Endothelial cell of umbilical vein (primary cell): Measurements from ENCODE around the gene CA4. TPM values are rescaled to one million over a fixed set of nuclear protein-coding genes. Genes with fewer than 3 reads are reported as not detected.
A peak's percentile ranks its signal among the peaks of the same experiment; 100 is the strongest.

ENCODE experiments used
- BruUV-seq: library from RNA; stranded (reverse); fragments of 400-500 nt; replicated peaks from 2 replicates; lab custom pipeline; 2021; lab: Mats Ljungman, UMichigan
- CTCF ChIA-PET: fragments of 300-600, 350-600 bp; sonication (Branson Sonifier 250); formaldehyde crosslinking; loops from one replicate; lab custom pipeline; 2021; ENCODE audit warnings: antibody characterized with exemption, inconsistent platforms; lab: Charles Lee
- POLR2A ChIA-PET: fragments of 300-600, 350-600 bp; sonication (Branson Sonifier 250); formaldehyde crosslinking; loops from one replicate; lab custom pipeline; 2021; ENCODE audit warnings: antibody characterized with exemption, inconsistent platforms; lab: Charles Lee
- DNase-seq: peaks from one replicate; pipeline ENCODE4 v3.0.0-alpha.2; 2011; ENCODE audit warnings: low read depth, low spot score
- FAIRE-seq: peaks from 2 replicates; lab custom pipeline; 2011; peaks lifted over from hg19 to GRCh38; lab: Jason Lieb, UNC
- H2AFZ ChIP-seq: 2 replicates; pipeline ENCODE4 v1.6.0; 2012; ENCODE audit warnings: low read depth, low read length, control low read depth, inconsistent platforms
- H3K27ac ChIP-seq: 2 replicates; pipeline ENCODE4 v1.5.1; 2011; ENCODE audit warnings: low read depth, mild to moderate bottlenecking, control low read depth, low read length, moderate library complexity; ENCODE audit not compliant: insufficient read depth
- H3K27me3 ChIP-seq, 2 experiments: 2 replicates each; pipeline versions ENCODE4 v1.6.0 to v1.6.1; 2011; ENCODE audit warnings: low read length in 2 of 2, mixed read lengths in 1 of 2; ENCODE audit not compliant: control insufficient read depth in 2 of 2, insufficient read depth in 2 of 2
- H3K36me3 ChIP-seq, 2 experiments: 2 replicates in 1 of 2; 3 replicates in 1 of 2; pipeline ENCODE4 v1.5.1; 2011; ENCODE audit warnings: low read length in 2 of 2, mild to moderate bottlenecking in 1 of 2, moderate library complexity in 1 of 2; ENCODE audit not compliant: control insufficient read depth in 2 of 2, insufficient read depth in 2 of 2; ENCODE audit errors: extremely low read depth in 1 of 2
- H3K4me1 ChIP-seq: 3 replicates; pipeline ENCODE4 v1.5.1; 2011; ENCODE audit warnings: mild to moderate bottlenecking, low read length; ENCODE audit not compliant: control insufficient read depth, insufficient read depth; ENCODE audit errors: extremely low read depth
- H3K4me2 ChIP-seq: 2 replicates; pipeline ENCODE4 v1.6.1; 2011; ENCODE audit warnings: low read length, control low read depth, mixed read lengths; ENCODE audit not compliant: insufficient read depth
- H3K4me3 ChIP-seq, 3 experiments: fragments of 200-600 bp in 1 of 3; sonication (generic), shearing (Covaris generic) in 1 of 3; replicated peaks in 1 of 3; 2 replicates each; pipeline ENCODE4 v1.5.1; 2011 to 2016; ENCODE audit warnings: control low read depth in 3 of 3, low read length in 3 of 3, mild to moderate bottlenecking in 2 of 3, inconsistent platforms in 1 of 3, low read depth in 1 of 3, moderate library complexity in 1 of 3; ENCODE audit not compliant: insufficient read depth in 1 of 3
- H3K79me2 ChIP-seq: 2 replicates; pipeline ENCODE4 v1.6.0; 2012; ENCODE audit warnings: low read length, inconsistent platforms; ENCODE audit not compliant: control insufficient read depth, insufficient read depth
- H3K9ac ChIP-seq: replicated peaks from 2 replicates; pipeline ENCODE3; 2011; ENCODE audit warnings: low read length, control low read depth; ENCODE audit not compliant: insufficient read depth; ENCODE audit errors: extremely low read depth
- H3K9me1 ChIP-seq: replicated peaks from 3 replicates; pipeline ENCODE4 v1.6.0; 2011; ENCODE audit warnings: mild to moderate bottlenecking, low read length; ENCODE audit not compliant: control insufficient read depth, insufficient read depth; ENCODE audit errors: extremely low read depth
- H3K9me3 ChIP-seq: replicated peaks from 2 replicates; pipeline ENCODE4 v1.5.1; 2012; ENCODE audit warnings: low read length, inconsistent platforms; ENCODE audit not compliant: control insufficient read depth, insufficient read depth
- H4K20me1 ChIP-seq: replicated peaks from 2 replicates; pipeline ENCODE3; 2011; ENCODE audit warnings: mild to moderate bottlenecking, low read length; ENCODE audit not compliant: control insufficient read depth, insufficient read depth; ENCODE audit errors: extremely low read depth
- EZH2 ChIP-seq: IDR thresholded peaks from 2 replicates; pipeline ENCODE4 v1.6.1; 2012; ENCODE audit warnings: borderline replicate concordance, low read depth, mild to moderate bottlenecking, moderate library complexity, low read length, inconsistent platforms; ENCODE audit not compliant: severe bottlenecking
- GATA2 ChIP-seq: IDR thresholded peaks from 2 replicates; pipeline ENCODE4 v1.7.0; 2011; ENCODE audit warnings: low read depth, mild to moderate bottlenecking, moderate library complexity, mixed read lengths, low read length; ENCODE audit not compliant: insufficient read length, insufficient read depth
- dilution Hi-C: fragments of 300-500 bp; cut with MboI; formaldehyde crosslinking; loops from one replicate; pipeline ENCODE4 v1.15.0; 2019; ENCODE audit warnings: low sequenced_read_pairs; ENCODE audit not compliant: extremely low pct_ligation_motif_present
- intact Hi-C: fragments of 100-400 bp; cut with micrococcal nuclease; formaldehyde crosslinking; loops from one replicate; pipeline ENCODE4 v1.10.0; 2022
- polyA plus RNA-seq, 4 experiments: library from polyadenylated mRNA; depleted of rRNA in 3 of 4; stranded (reverse) in 3 of 4; unstranded in 1 of 4; fragments of >200 nt; gene quantifications; 2 replicates each; pipeline versions ENCODE4 v1.2.1 to v1.2.3, GENCODE V29; 2011 to 2012; ENCODE audit warnings: missing spikeins in 1 of 4
- total RNA-seq: library from RNA; stranded (reverse); gene quantifications from 2 replicates; pipeline ENCODE4 v1.2.3, GENCODE V29; 2021
- TF ChIP-seq, protein P1 (sequence below), 2 donors: IDR thresholded peaks; 1 replicate in 1 of 2; 2 replicates in 1 of 2; pipeline ENCODE4 v1.5.1; 2011; ENCODE audit warnings: low read length in 2 of 2, mild to moderate bottlenecking in 2 of 2, moderate library complexity in 2 of 2, control low read depth in 1 of 2, inconsistent platforms in 1 of 2, low read depth in 1 of 2; ENCODE audit not compliant: insufficient read depth in 1 of 2; ENCODE audit errors: extremely low read depth in 1 of 2

CA4 gene
- total and polyA plus RNA-seq, 2 donors (not counting 3 experiments of a cell fraction or from before 2014, with no cell fraction given): 0.17 to 0.29 TPM

DNA sequence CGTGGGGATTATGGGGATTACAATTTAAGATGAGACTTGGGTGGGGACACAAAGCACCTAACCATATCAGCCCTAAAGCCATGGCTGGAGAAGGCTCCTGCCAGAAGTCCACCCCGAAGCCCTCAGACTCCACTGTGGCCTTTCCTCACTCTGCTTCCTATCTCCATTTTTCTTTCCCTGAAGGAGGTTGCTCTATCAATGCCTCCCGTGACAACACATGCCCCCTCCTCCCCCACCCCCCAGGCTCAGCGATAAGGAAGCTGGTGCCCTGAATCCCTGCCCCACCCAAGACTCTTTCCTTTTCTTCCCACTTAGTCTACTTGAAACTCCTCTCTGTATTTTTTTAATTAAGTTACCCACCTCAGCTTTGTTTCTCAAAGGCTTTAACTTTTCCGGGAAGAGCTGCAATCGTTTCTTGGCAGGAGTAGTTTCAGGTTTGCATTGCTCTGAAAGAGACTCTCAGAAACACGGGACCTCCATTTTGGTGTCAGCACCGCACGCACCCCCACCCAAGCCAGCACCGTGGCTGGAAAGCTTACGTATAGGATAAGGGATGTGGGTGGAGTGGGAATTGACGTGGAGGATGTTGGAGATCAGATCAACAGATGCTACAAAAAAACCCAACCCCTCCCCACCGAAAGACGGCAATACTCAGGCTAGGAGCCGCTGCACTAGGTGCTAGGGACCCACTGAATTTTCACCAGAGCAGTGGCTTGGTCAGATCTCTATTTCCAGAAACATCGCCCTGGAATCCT lies 15.2 kb upstream of the CA4 start:
- H3K4me1 ChIP-seq: peaks cover 4% of the 10 kb centered on the region
- peaks cover 2% of the 10 kb centered on the region for H3K79me2 ChIP-seq
- BruUV-seq: no TSS peak
- H3K27me3 ChIP-seq: peaks cover 18 to 19% of the 10 kb centered on the region in 2 experiments
- peak overlapping the region; percentile 52 to 83 (median 59) for H3K4me3 ChIP-seq
- peak overlapping the region; percentile 80 for H3K4me2 ChIP-seq
- FAIRE-seq (peak; percentile 66), DNase-seq (peak; percentile 70)
- H3K27ac ChIP-seq: peak overlapping the region; percentile 50
- H3K36me3 ChIP-seq: peaks cover 2% of the 10 kb centered on the region in 2 experiments
- intact Hi-C loops (no loop called here), dilution Hi-C loops (no loop called here)
- H3K9me3 ChIP-seq: no peaks in the 10 kb centered on the region
- POLR2A ChIA-PET: no interaction called here
- CTCF ChIA-PET: no interaction called here
- no peaks in the 10 kb centered on the region for H3K9me1 ChIP-seq
- H2AFZ ChIP-seq: peak overlapping the region; percentile 73
- peak overlapping the region; percentile 74 for H3K9ac ChIP-seq
- TF ChIP-seq GATA2 (peak; percentile 39), EZH2 (no peak)
- TF ChIP-seq, protein P1, sequence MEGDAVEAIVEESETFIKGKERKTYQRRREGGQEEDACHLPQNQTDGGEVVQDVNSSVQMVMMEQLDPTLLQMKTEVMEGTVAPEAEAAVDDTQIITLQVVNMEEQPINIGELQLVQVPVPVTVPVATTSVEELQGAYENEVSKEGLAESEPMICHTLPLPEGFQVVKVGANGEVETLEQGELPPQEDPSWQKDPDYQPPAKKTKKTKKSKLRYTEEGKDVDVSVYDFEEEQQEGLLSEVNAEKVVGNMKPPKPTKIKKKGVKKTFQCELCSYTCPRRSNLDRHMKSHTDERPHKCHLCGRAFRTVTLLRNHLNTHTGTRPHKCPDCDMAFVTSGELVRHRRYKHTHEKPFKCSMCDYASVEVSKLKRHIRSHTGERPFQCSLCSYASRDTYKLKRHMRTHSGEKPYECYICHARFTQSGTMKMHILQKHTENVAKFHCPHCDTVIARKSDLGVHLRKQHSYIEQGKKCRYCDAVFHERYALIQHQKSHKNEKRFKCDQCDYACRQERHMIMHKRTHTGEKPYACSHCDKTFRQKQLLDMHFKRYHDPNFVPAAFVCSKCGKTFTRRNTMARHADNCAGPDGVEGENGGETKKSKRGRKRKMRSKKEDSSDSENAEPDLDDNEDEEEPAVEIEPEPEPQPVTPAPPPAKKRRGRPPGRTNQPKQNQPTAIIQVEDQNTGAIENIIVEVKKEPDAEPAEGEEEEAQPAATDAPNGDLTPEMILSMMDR (IDR thresholded peaks at IDR 0.05; ENCODE audit: extremely low read depth in 1 of 2, insufficient read depth in 1 of 2, low read depth in 1 of 2, low read length in 2 of 2): no peak
- no peaks in the 10 kb centered on the region for H4K20me1 ChIP-seq
